ENCODE data around the gene PARD3B. TPM values are rescaled to one million over a fixed set of nuclear protein-coding genes. Genes with fewer than 3 reads are reported as not detected.

PARD3B gene
- total and polyA plus RNA-seq, 3 donors from 2014 or later = 14.6 to 36.8 (median 29.6) TPM

DNA sequence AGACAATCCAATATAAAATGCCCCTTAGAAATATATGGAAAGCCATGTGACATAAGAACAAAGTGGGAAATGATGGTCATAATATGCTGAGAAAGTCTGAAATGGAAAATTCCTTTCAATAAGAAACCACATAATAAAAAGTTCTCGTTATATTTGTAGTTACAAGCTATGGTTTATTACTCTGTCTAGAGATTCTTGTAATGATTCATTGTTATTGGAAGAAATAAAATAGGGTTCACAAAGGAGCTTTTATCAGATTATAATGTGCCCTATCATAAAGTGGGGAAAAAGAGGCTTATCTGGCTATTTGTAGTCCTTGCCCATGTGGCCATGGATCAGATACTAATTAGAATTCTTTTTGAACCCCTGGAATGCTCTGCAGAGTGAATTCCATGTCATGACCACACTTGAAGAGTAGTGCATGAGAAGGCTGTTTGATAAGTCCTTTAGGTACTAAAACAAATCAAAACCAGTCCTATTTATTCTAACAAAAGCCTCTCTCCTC, 716.3 kb downstream of the PARD3B start:
- no peak for TF ChIP-seq CTCF (IDR thresholded peaks at IDR 0.05)
- DNase-seq = no peak
- H3K4me3 ChIP-seq = no peak overlapping the region
- no peaks in the 10 kb centered on the region for H3K27me3 ChIP-seq
- WGBS, 2 donors = 89 to 96% methylated on average over 1 of the region's 1 CpG
- H3K36me3 ChIP-seq (ENCODE audit: low read depth, missing control alignments) = no peaks in the 10 kb centered on the region
- H3K9me3 ChIP-seq = no peaks in the 10 kb centered on the region
- H3K27ac ChIP-seq = no peak overlapping the region
- intact Hi-C loops (cut with DNase I; ENCODE audit: low total_unique reads) = no loop called here
- H3K4me1 ChIP-seq = no peaks in the 10 kb centered on the region

- no peak for DNase-seq
- no peaks in the 10 kb centered on the region for H3K4me1 ChIP-seq
- WGBS, 2 donors = 96 to 97% methylated on average over 2 of the region's 2 CpGs
- no peak for TF ChIP-seq CTCF (IDR thresholded peaks at IDR 0.05)
- TF ChIP-seq POLR2A (IDR thresholded peaks at IDR 0.05) = no peak
- no peaks in the 10 kb centered on the region for H3K27me3 ChIP-seq
- intact Hi-C loops (cut with DNase I; ENCODE audit: low total_unique reads) = no loop called here
- no peaks in the 10 kb centered on the region for H3K36me3 ChIP-seq (ENCODE audit: low read depth, missing control alignments)
- H3K9me3 ChIP-seq = no peaks in the 10 kb centered on the region
- H3K27ac ChIP-seq = no peak overlapping the region
- H3K4me3 ChIP-seq = no peak overlapping the region
Observed at GRCh38 chr2:205267323-205267722, 722.0 kb downstream of the PARD3B start.

- Histone ChIP-seq H3K9me3 (no peaks in the 10 kb centered on the region), H3K27ac (no peak overlapping the region), H3K27me3 (no peaks in the 10 kb centered on the region), H3K4me1 (no peaks in the 10 kb centered on the region), H3K36me3 (ENCODE audit: low read depth, missing control alignments) (no peaks in the 10 kb centered on the region), H3K4me3 (no peak overlapping the region)
- TF ChIP-seq POLR2A (IDR thresholded peaks at IDR 0.05) (no peak), CTCF (IDR thresholded peaks at IDR 0.05) (no peak)
- intact Hi-C loops (cut with DNase I; ENCODE audit: low total_unique reads) = no loop called here
- DNase-seq = peak; percentile 31
- WGBS, 2 donors = 64 to 72% methylated on average over 4 of the region's 4 CpGs
Observed at GRCh38 chr2:205270689-205271088, 725.4 kb downstream of the PARD3B start.

DNA sequence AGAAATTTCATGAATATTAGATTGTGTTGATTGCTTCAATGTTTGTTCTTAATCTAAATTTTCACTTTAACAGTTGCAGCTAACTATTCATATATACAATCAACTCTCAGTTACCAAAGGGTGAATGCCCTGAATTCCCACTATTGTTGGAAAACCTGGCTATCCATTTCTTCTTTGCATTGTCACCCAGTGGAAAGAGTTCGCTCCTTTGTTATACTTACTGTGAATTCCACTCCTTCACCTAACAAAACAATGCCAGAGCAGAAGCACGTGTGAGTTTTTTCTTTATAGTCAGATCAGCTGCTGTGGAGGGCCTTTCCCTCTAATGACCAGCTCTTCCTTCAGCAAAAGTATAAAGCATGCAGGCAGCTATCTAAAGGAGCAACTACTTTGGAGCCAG, 727.9 kb downstream of the PARD3B start:
- WGBS, 2 donors = 80 to 83% methylated on average over 2 of the region's 2 CpGs
- no peak for DNase-seq
- Histone ChIP-seq H3K27me3 (no peaks in the 10 kb centered on the region), H3K4me3 (no peak overlapping the region), H3K27ac (no peak overlapping the region), H3K36me3 (ENCODE audit: low read depth, missing control alignments) (no peaks in the 10 kb centered on the region), H3K4me1 (no peaks in the 10 kb centered on the region), H3K9me3 (no peaks in the 10 kb centered on the region)
- intact Hi-C loops (cut with DNase I; ENCODE audit: low total_unique reads) = no loop called here
- TF ChIP-seq CTCF (IDR thresholded peaks at IDR 0.05) (no peak), POLR2A (IDR thresholded peaks at IDR 0.05) (no peak)

DNA sequence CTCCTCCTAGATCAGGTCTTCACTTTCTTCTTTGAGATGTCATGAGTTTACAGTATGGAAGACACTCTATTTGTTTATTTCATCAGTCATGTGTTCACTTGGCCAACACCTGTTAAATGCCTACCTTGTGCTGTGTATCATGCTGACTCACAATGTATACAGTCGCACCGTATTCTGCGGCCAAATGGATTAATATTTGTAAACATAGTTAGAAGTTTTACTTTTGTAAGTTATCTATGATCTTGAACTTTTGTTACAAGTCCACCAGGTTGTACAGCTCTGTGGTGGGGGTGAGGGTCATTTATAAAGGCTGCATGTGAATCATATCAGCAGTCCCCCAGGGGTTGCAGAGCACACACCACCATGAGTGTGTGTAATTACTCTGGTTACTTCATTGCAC, 728.4 kb downstream of the PARD3B start:
- H3K27me3 ChIP-seq = no peaks in the 10 kb centered on the region
- H3K36me3 ChIP-seq (ENCODE audit: low read depth, missing control alignments) = no peaks in the 10 kb centered on the region
- TF ChIP-seq POLR2A (IDR thresholded peaks at IDR 0.05) (no peak), CTCF (IDR thresholded peaks at IDR 0.05) (no peak)
- H3K4me1 ChIP-seq = no peaks in the 10 kb centered on the region
- intact Hi-C loops (cut with DNase I; ENCODE audit: low total_unique reads) = no loop called here
- H3K9me3 ChIP-seq = no peaks in the 10 kb centered on the region
- no peak overlapping the region for H3K4me3 ChIP-seq
- no peak overlapping the region for H3K27ac ChIP-seq
- 98 to 99% methylated on average over 3 of the region's 3 CpGs for WGBS, 2 donors
- no peak for DNase-seq
